ENCODE data around the gene PRC1.

Gene PRC1

GRCh38 chr15:90957791-90958190 is 36.5 kb downstream of the PRC1 start:
- WGBS (ENCODE audit: insufficient coverage): 100% methylated on average over 1 of the region's 6 CpGs
- Histone ChIP-seq H3K27me3 (replicated peaks in 2 of 5; ENCODE audit: control insufficient read depth in 4 of 5, insufficient read depth in 5 of 5, low read length in 4 of 5) (no peaks in the 10 kb centered on the region), H3K9me3 (ENCODE audit: control extremely low read depth in 1 of 5, control insufficient read depth in 4 of 5, insufficient read depth in 2 of 5, low read depth in 1 of 5, low read length in 4 of 5) (no peaks in the 10 kb centered on the region), H3K36me3 (ENCODE audit: control insufficient read depth in 4 of 4, insufficient read depth in 4 of 4, low read length in 3 of 4) (peaks cover 14 to 53% (median 42%) of the 10 kb centered on the region in 4 experiments), H3K4me1 (ENCODE audit: control extremely low read depth in 1 of 4, control insufficient read depth in 4 of 4, insufficient read depth in 4 of 4, low read length in 3 of 4) (peaks cover 2 to 30% (median 25%) of the 10 kb centered on the region in 4 experiments), H3K27ac (ENCODE audit: insufficient read depth in 1 of 2, low read depth in 1 of 2, low read length in 2 of 2, poor library complexity in 1 of 2, severe bottlenecking in 2 of 2) (no peak overlapping the region), H3K4me3 (ENCODE audit: control insufficient read depth in 1 of 7, extremely low read depth in 1 of 7, insufficient read depth in 4 of 7, low read depth in 2 of 7, low read length in 6 of 7) (no peak overlapping the region)
- POLR2A ChIA-PET: no interaction called here
- DNase-seq: no peak
- CTCF ChIA-PET: interaction anchor here (0.6 to 13.0 kb wide), 15 partner anchors 9 to 307 kb away, joined by 3 to 134 read pairs (median 7); partner anchors contain the start of genes HDDC3 and UNC45A

GRCh38 chr15:90957031-90957790 is 37.1 kb downstream of the PRC1 start:
- DNase-seq: peak in 1 of 3 donors; percentile 13
- H3K27me3 ChIP-seq (replicated peaks in 2 of 5; ENCODE audit: control insufficient read depth in 4 of 5, insufficient read depth in 5 of 5, low read length in 4 of 5): no peaks in the 10 kb centered on the region
- 59% methylated on average over 49 of the region's 63 CpGs for WGBS (ENCODE audit: insufficient coverage)
- no peaks in the 10 kb centered on the region for H3K9me3 ChIP-seq (ENCODE audit: control extremely low read depth in 1 of 5, control insufficient read depth in 4 of 5, insufficient read depth in 2 of 5, low read depth in 1 of 5, low read length in 4 of 5)
- POLR2A ChIA-PET: interaction anchor here (0.9 to 1.4 kb wide), 3 partner anchors 10 to 77 kb away, joined by 3 to 4 read pairs (median 3); partner anchors contain the start of gene PRC1
- peaks cover 14 to 49% (median 43%) of the 10 kb centered on the region in 4 experiments for H3K36me3 ChIP-seq (ENCODE audit: control insufficient read depth in 4 of 4, insufficient read depth in 4 of 4, low read length in 3 of 4)
- H3K4me1 ChIP-seq (ENCODE audit: control extremely low read depth in 1 of 4, control insufficient read depth in 4 of 4, insufficient read depth in 4 of 4, low read length in 3 of 4): peaks cover 2 to 30% (median 25%) of the 10 kb centered on the region in 4 experiments
- CTCF ChIA-PET: interaction anchor here (0.6 to 13.0 kb wide), 25 partner anchors 9 to 317 kb away, joined by 3 to 134 read pairs (median 6); partner anchors contain the start of genes HDDC3, UNC45A and VPS33B
- peak overlapping the region in 5 of 7 experiments; percentile 15 to 75 (median 60) for H3K4me3 ChIP-seq (ENCODE audit: control insufficient read depth in 1 of 7, extremely low read depth in 1 of 7, insufficient read depth in 4 of 7, low read depth in 2 of 7, low read length in 6 of 7)
- no peak overlapping the region for H3K27ac ChIP-seq (ENCODE audit: insufficient read depth in 1 of 2, low read depth in 1 of 2, low read length in 2 of 2, poor library complexity in 1 of 2, severe bottlenecking in 2 of 2)

DNA sequence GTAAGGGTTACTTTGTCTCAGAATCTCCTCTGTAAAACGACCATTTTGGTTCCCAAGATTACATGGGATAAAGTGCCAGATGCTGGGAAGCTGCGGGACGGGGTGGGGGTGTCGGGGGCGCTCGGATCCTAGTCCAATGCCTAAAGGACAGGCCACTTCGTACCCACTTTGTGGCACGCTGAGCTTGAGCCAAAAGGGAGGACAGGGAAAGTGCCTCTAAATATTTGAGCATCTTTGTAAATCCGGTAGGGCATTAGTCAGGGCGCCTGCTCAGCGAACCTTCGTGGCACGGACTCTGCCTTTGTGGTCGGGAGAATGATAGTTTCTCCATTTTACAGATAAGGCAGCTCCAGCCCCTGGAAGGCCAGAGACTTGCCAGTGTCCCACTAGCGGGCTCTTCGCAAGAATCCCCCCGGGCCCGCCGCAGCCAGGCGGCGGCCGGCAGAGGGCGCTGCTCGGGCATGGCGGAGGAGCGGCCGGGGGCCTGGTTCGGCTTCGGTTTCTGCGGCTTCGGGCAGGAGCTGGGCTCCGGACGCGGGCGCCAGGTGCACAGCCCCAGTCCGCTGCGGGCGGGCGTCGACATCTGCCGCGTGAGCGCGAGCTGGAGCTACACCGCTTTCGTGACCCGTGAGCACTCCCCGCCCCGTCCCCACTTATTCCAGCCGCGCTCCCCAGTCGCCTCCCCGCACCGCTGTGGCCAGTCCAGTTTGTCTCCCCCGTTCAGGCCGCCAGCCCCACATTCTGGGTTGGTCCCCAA is 37.9 kb downstream of the PRC1 start:
- ChIA-PET POLR2A (interaction anchor here (0.6 to 1.4 kb wide), 4 partner anchors 8 to 77 kb away, joined by 3 to 4 read pairs (median 3); partner anchors contain the start of gene PRC1), CTCF (interaction anchor here (0.6 to 13.0 kb wide), 22 partner anchors 8 to 318 kb away, joined by 3 to 134 read pairs (median 7); partner anchors contain the start of genes HDDC3, UNC45A and VPS33B)
- peak overlapping the region in 6 of 7 experiments; percentile 36 to 75 (median 64) for H3K4me3 ChIP-seq (ENCODE audit: control insufficient read depth in 1 of 7, extremely low read depth in 1 of 7, insufficient read depth in 4 of 7, low read depth in 2 of 7, low read length in 6 of 7)
- no peaks in the 10 kb centered on the region for H3K9me3 ChIP-seq (ENCODE audit: control extremely low read depth in 1 of 5, control insufficient read depth in 4 of 5, insufficient read depth in 2 of 5, low read depth in 1 of 5, low read length in 4 of 5)
- peaks cover 2 to 30% (median 25%) of the 10 kb centered on the region in 4 experiments for H3K4me1 ChIP-seq (ENCODE audit: control extremely low read depth in 1 of 4, control insufficient read depth in 4 of 4, insufficient read depth in 4 of 4, low read length in 3 of 4)
- 17% methylated on average over 50 of the region's 56 CpGs for WGBS (ENCODE audit: insufficient coverage)
- no peak overlapping the region for H3K27ac ChIP-seq (ENCODE audit: insufficient read depth in 1 of 2, low read depth in 1 of 2, low read length in 2 of 2, poor library complexity in 1 of 2, severe bottlenecking in 2 of 2)
- peak; percentile 76 to 90 (median 87) for DNase-seq
- peaks cover 11 to 48% (median 42%) of the 10 kb centered on the region in 4 experiments for H3K36me3 ChIP-seq (ENCODE audit: control insufficient read depth in 4 of 4, insufficient read depth in 4 of 4, low read length in 3 of 4)
- no peaks in the 10 kb centered on the region for H3K27me3 ChIP-seq (replicated peaks in 2 of 5; ENCODE audit: control insufficient read depth in 4 of 5, insufficient read depth in 5 of 5, low read length in 4 of 5)

DNA sequence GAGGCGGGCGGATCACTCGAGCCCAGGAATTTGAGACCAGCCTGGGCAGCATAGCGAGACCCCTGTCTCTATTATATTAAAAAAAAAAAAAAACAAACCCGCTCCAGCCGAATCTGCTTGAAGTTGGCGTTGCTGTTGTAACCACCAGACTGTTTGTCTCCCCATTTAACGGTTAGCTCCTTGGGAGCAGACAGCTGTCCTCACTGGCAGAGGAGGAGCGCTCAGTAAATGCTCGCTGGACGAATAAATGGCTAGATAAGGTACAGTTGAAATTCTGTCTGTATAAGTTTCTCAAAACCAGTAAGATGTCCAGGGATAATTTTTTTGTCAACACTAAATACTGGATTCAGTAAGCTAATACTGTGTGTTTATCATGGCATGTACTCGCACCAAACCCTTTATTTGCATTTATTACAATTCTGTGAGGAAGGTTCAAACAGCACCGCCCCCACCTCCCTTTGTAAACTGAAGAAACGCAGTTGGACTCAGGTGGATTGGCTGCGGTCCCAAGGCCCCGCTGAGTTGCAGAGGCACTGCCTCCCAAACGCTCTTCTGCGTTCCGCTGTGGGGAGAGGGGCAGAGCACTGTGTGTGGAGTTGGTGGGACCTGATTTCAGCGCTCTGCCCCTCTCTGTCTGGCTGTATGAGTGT is 38.6 kb downstream of the PRC1 start:
- H3K4me1 ChIP-seq (ENCODE audit: control extremely low read depth in 1 of 4, control insufficient read depth in 4 of 4, insufficient read depth in 4 of 4, low read length in 3 of 4): peaks cover 2 to 30% (median 25%) of the 10 kb centered on the region in 4 experiments
- POLR2A ChIA-PET: interaction anchor here (1.4 kb wide), 1 partner anchor 11 kb away, joined by 4 read pairs; no protein-coding TSS in a partner anchor

DNA sequence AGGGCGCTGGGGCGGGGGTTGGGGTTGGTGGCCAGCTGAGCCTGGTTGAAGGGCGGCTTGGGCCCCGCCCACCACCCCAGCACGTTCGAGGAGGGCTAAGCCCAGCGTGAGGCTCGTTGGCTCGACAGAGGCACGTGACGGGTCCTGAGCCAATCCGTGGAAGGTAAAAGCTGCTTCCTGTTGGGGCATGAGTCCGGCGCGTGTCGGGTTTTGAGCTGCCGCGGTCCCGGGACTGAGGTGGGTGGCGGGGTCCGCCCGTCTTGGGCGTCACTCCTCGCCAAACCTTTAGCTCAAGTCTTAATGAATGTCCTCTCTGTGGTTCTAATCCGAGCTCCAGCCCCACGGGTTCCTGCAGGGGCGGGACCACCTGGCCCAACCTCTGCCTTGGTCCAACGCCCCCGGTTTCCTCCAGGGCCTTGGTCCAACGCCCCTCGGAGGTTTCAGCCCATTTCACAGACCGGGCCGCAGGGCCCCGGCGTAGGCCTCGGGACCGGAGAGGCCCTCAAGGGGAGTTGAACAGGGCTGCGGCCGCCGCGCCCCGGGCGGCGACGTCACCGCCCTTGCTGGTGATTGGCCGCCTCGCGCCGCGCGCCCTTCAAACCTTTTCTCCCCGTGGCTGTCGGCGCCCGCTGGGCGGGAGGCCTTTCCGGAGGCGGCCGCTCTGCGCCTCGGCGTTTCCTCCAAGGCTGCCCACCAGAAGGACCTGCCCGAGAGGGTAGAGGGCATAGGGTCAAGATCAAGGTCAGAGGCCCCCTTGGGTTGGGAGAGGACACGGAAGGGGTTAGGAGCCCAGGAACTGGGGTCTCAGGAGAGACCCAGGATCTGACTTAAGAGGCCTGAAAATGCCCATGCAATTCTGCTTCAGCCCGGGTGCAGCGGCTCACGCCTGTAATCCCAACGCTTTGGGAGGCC is 39.4 kb downstream of the PRC1 start, which contains the start of gene RCCD1:
TSS of gene RCCD1 (plus strand) at position 173 of the 912 bp plus-strand sequence. CDS start 1,851 bp downstream, outside the sequence.
- under 1% methylated on average over 63 of the region's 69 CpGs for WGBS (ENCODE audit: insufficient coverage)
- H3K9me3 ChIP-seq (ENCODE audit: control extremely low read depth in 1 of 5, control insufficient read depth in 4 of 5, insufficient read depth in 2 of 5, low read depth in 1 of 5, low read length in 4 of 5): no peaks in the 10 kb centered on the region
- H3K36me3 ChIP-seq (ENCODE audit: control insufficient read depth in 4 of 4, insufficient read depth in 4 of 4, low read length in 3 of 4): peaks cover 9 to 47% (median 38%) of the 10 kb centered on the region in 4 experiments
- CTCF ChIA-PET: interaction anchor here (0.8 to 13.0 kb wide), 14 partner anchors 8 to 317 kb away, joined by 3 to 134 read pairs (median 9); partner anchors contain the start of genes HDDC3, UNC45A and VPS33B
- POLR2A ChIA-PET: interaction anchor here (0.8 kb wide), 1 partner anchor 52 kb away, joined by 3 read pairs; no protein-coding TSS in a partner anchor
- no peaks in the 10 kb centered on the region for H3K27me3 ChIP-seq (replicated peaks in 2 of 5; ENCODE audit: control insufficient read depth in 4 of 5, insufficient read depth in 5 of 5, low read length in 4 of 5)
- DNase-seq: peak; percentile 92 to 96 (median 96)
- H3K4me3 ChIP-seq (ENCODE audit: control insufficient read depth in 1 of 7, extremely low read depth in 1 of 7, insufficient read depth in 4 of 7, low read depth in 2 of 7, low read length in 6 of 7): peak within 1 kb of the TSS; percentile 27 to 87 (median 73)
- peaks cover 2 to 32% (median 26%) of the 10 kb centered on the region in 4 experiments for H3K4me1 ChIP-seq (ENCODE audit: control extremely low read depth in 1 of 4, control insufficient read depth in 4 of 4, insufficient read depth in 4 of 4, low read length in 3 of 4)
- H3K27ac ChIP-seq (ENCODE audit: insufficient read depth in 1 of 2, low read depth in 1 of 2, low read length in 2 of 2, poor library complexity in 1 of 2, severe bottlenecking in 2 of 2): peak within 1 kb of the TSS; percentile 58 to 88

More for the DNA sequence above, 38.6 kb downstream of the PRC1 start:
- Histone ChIP-seq H3K27me3 (replicated peaks in 2 of 5; ENCODE audit: control insufficient read depth in 4 of 5, insufficient read depth in 5 of 5, low read length in 4 of 5) (no peaks in the 10 kb centered on the region), H3K9me3 (ENCODE audit: control extremely low read depth in 1 of 5, control insufficient read depth in 4 of 5, insufficient read depth in 2 of 5, low read depth in 1 of 5, low read length in 4 of 5) (no peaks in the 10 kb centered on the region), H3K4me3 (ENCODE audit: control insufficient read depth in 1 of 7, extremely low read depth in 1 of 7, insufficient read depth in 4 of 7, low read depth in 2 of 7, low read length in 6 of 7) (peak overlapping the region in 5 of 7 experiments; percentile 67 to 87 (median 74)), H3K27ac (ENCODE audit: insufficient read depth in 1 of 2, low read depth in 1 of 2, low read length in 2 of 2, poor library complexity in 1 of 2, severe bottlenecking in 2 of 2) (peak overlapping the region in 1 of 2 experiments; percentile 88), H3K36me3 (ENCODE audit: control insufficient read depth in 4 of 4, insufficient read depth in 4 of 4, low read length in 3 of 4) (peaks cover 9 to 47% (median 39%) of the 10 kb centered on the region in 4 experiments)
- CTCF ChIA-PET: interaction anchor here (1.2 to 13.0 kb wide), 17 partner anchors 9 to 318 kb away, joined by 3 to 134 read pairs (median 9); partner anchors contain the start of genes HDDC3, UNC45A and VPS33B
- WGBS (ENCODE audit: insufficient coverage): 89% methylated on average over 11 of the region's 20 CpGs
- DNase-seq: no peak
